ENCODE measurements around the gene CNTN6. TPM values are rescaled to one million over a fixed set of nuclear protein-coding genes. Genes with fewer than 3 reads are reported as not detected.

Gene CNTN6
- total and polyA plus RNA-seq, 2 of the 4 experiments (the other 2 are of a cell fraction) = not detected

- no peaks in the 10 kb centered on the region for H3K79me1 ChIP-seq (ENCODE audit: low read depth in 1 of 2, low read length in 2 of 2)
- WGBS, 2 experiments (ENCODE audit: extremely low coverage in 2 of 2, insufficient read length in 1 of 2) = no CpG with 5 or more reads among the region's 2 CpGs
- intact Hi-C loops (cut with micrococcal nuclease) = no loop called here
- H3K4me3 ChIP-seq (ENCODE audit: insufficient read depth, low read depth, low read length) = no peak overlapping the region
- H3K4me2 ChIP-seq (ENCODE audit: low read depth, low read length) = no peak overlapping the region
- no peak overlapping the region for H2BK5ac ChIP-seq (ENCODE audit: low read depth, low read length, poor library complexity, severe bottlenecking)
- H2BK20ac ChIP-seq (ENCODE audit: low read depth, low read length) = no peak overlapping the region
- no peak overlapping the region for H3K4ac ChIP-seq (ENCODE audit: low read depth, low read length)
- H2AFZ ChIP-seq (replicated peaks; ENCODE audit: low read length, poor library complexity) = no peak overlapping the region
- ChIA-PET CTCF (no interaction called here), POLR2A (ENCODE audit: unreplicated experiment) (no interaction called here)
- in situ Hi-C loops (cut with MboI; ENCODE audit: low sequenced_read_pairs) = no loop called here
- H3K27me3 ChIP-seq (ENCODE audit: control insufficient read depth, insufficient read depth, low read length) = no peaks in the 10 kb centered on the region
- H3K23ac ChIP-seq (ENCODE audit: low read depth, low read length) = no peak overlapping the region
- H3K9ac ChIP-seq (ENCODE audit: low read depth, low read length) = no peak overlapping the region
- peaks cover 5% of the 10 kb centered on the region; the same call in 1 of the 2 replicates for H3K9me3 ChIP-seq (ENCODE audit: control insufficient read depth, insufficient read depth, low read length)
- no peak overlapping the region for H3K18ac ChIP-seq (ENCODE audit: low read depth, low read length)
- no peaks in the 10 kb centered on the region for H3K4me1 ChIP-seq (ENCODE audit: control insufficient read depth, insufficient read depth, low read length)
- no TSS peak for BruUV-seq (replicated peaks)
- H3K9me1 ChIP-seq (ENCODE audit: insufficient read depth, low read length) = no peaks in the 10 kb centered on the region
- no peak overlapping the region for H2AK5ac ChIP-seq (ENCODE audit: low read depth, low read length)
- H4K8ac ChIP-seq (ENCODE audit: low read depth in 2 of 2, low read length in 2 of 2) = no peak overlapping the region
- H2BK15ac ChIP-seq (ENCODE audit: low read depth, low read length) = no peak overlapping the region
- H3K14ac ChIP-seq (replicated peaks; ENCODE audit: low read depth, low read length) = no peak overlapping the region
- ATAC-seq (ENCODE audit: low read depth) = no peak
- no peak for DNase-seq
- no peaks in the 10 kb centered on the region for H4K20me1 ChIP-seq (ENCODE audit: insufficient read depth, low read length)
- no peak overlapping the region for H4K91ac ChIP-seq (ENCODE audit: insufficient read depth, low read depth, low read length)
- TF ChIP-seq RFX5 (IDR thresholded peaks at IDR 0.05; ENCODE audit: low read depth, low read length) (no peak), RCOR1 (IDR thresholded peaks at IDR 0.05; ENCODE audit: insufficient replicate concordance, low read length) (no peak), SMC3 (IDR thresholded peaks at IDR 0.05; ENCODE audit: low read depth, low read length) (no peak), MXI1 (IDR thresholded peaks at IDR 0.05; ENCODE audit: borderline replicate concordance, low read depth, low read length) (no peak), CTCF (conservative IDR thresholded peaks at IDR 0.05; ENCODE audit: low read depth, low read length) (no peak), POLR2A (IDR thresholded peaks at IDR 0.05; ENCODE audit: low read depth, low read length) (no peak), ELK1 (IDR thresholded peaks at IDR 0.05; ENCODE audit: borderline replicate concordance, low read depth, low read length) (no peak), BHLHE40 (IDR thresholded peaks at IDR 0.05; ENCODE audit: low read depth, low read length) (no peak), FOS (IDR thresholded peaks at IDR 0.05; ENCODE audit: low read depth, low read length) (no peak), MAZ (IDR thresholded peaks at IDR 0.05; ENCODE audit: borderline replicate concordance, low read depth, low read length) (no peak), USF2 (IDR thresholded peaks at IDR 0.05; ENCODE audit: low read depth, low read length) (no peak), CEBPB (IDR thresholded peaks at IDR 0.05; ENCODE audit: low read depth, low read length) (no peak), MAFK (IDR thresholded peaks at IDR 0.05; ENCODE audit: low read depth, low read length) (no peak), CHD1 (IDR thresholded peaks at IDR 0.05; ENCODE audit: low read depth, low read length) (no peak)
- H3K56ac ChIP-seq (ENCODE audit: extremely low read depth, insufficient read depth, low read length) = no peak overlapping the region
- no peak overlapping the region for H2AK9ac ChIP-seq (replicated peaks; ENCODE audit: low read depth, low read length, poor library complexity)
- no peaks in the 10 kb centered on the region for H3K36me3 ChIP-seq (ENCODE audit: control insufficient read depth, insufficient read depth, low read length)
- dilution Hi-C loops (cut with HindIII; ENCODE audit: low sequenced_read_pairs, unreplicated experiment) = no loop called here
- no peak overlapping the region for H2BK120ac ChIP-seq (ENCODE audit: low read depth, low read length)
- H4K5ac ChIP-seq (ENCODE audit: low read depth, low read length) = no peak overlapping the region
- H3K27ac ChIP-seq (ENCODE audit: insufficient read depth, low read length) = no peak overlapping the region
Observed at GRCh38 chr3:1404270-1404962, 311.6 kb downstream of the CNTN6 start.
